BJ (cell line): Measurements from ENCODE around the gene TPPP. TPM values are rescaled to one million over a fixed set of nuclear protein-coding genes. Genes with fewer than 3 reads are reported as not detected.
"Not testable (repeated sequence)": the region's sequence is repeated elsewhere in the genome, so short reads cannot be mapped to it uniquely, and the experiment has no call there.

Experiments
- CTCF ChIA-PET: fragments of 350-600 bp; formaldehyde crosslinking; extraction: SDS; loops from one replicate; lab custom pipeline; 2021; ENCODE audit warnings: antibody characterized with exemption, inconsistent platforms; lab: Yijun Ruan, JAX
- POLR2A ChIA-PET: fragments of 300-600 bp; sonication (Branson Sonifier 250); formaldehyde crosslinking; extraction: SDS; loops from one replicate; lab custom pipeline; 2021; ENCODE audit warnings: antibody characterized with exemption; lab: Charles Lee
- DNase-seq: peaks from one replicate; pipeline ENCODE4 v3.0.0-alpha.2; 2011; ENCODE audit warnings: low read depth
- H3K27me3 ChIP-seq: 2 replicates; pipeline ENCODE4 v1.6.0; 2011; ENCODE audit warnings: low read length; ENCODE audit not compliant: control insufficient read depth, insufficient read depth
- H3K36me3 ChIP-seq: 2 replicates; pipeline ENCODE4 v1.5.1; 2011; ENCODE audit warnings: low read length; ENCODE audit not compliant: control insufficient read depth, insufficient read depth
- H3K4me3 ChIP-seq: 2 replicates; pipeline ENCODE4 v1.5.1; 2011; ENCODE audit warnings: low read depth, mild to moderate bottlenecking, control low read depth, low read length
- CTCF ChIP-seq: IDR thresholded peaks from 2 replicates; pipeline ENCODE4 v1.5.1; 2011; ENCODE audit warnings: low read depth, mild to moderate bottlenecking, control low read depth, inconsistent platforms, low read length, moderate library complexity; ENCODE audit not compliant: insufficient read depth
- polyA plus RNA-seq: library from polyadenylated mRNA; depleted of rRNA; stranded (reverse); fragments of >200 nt; gene quantifications from 2 replicates; pipeline ENCODE4 v1.2.3, GENCODE V29; 2011

TPPP gene
- polyA plus RNA-seq, 1 experiment = 0.09 TPM

- H3K36me3 ChIP-seq, DNase-seq, H3K4me3 ChIP-seq, CTCF ChIA-PET, POLR2A ChIA-PET, H3K27me3 ChIP-seq: not testable (repeated sequence)
These were observed 13.8 kb downstream of the TPPP start for GRCh38 chr5:679166-679895.

- DNase-seq, CTCF ChIA-PET: not testable (repeated sequence)
These were observed 14.6 kb downstream of the TPPP start for GRCh38 chr5:678521-678920.

GRCh38 chr5:677131-678101 is 15.7 kb downstream of the TPPP start:
- no peak for TF ChIP-seq CTCF
- 0 out of 2 replicates have a peak, but pooled peaks cover 4% of the 10 kb centered on the region for H3K27me3 ChIP-seq
- no peak for DNase-seq
- H3K4me3 ChIP-seq = no peak overlapping the region
- ChIA-PET CTCF (no interaction called here), POLR2A (no interaction called here)
- H3K36me3 ChIP-seq = no peaks in the 10 kb centered on the region

More at GRCh38 chr5:678521-678920, 14.6 kb downstream of the TPPP start:
- POLR2A ChIA-PET, H3K27me3 ChIP-seq, H3K4me3 ChIP-seq, H3K36me3 ChIP-seq: not testable (repeated sequence)

- H3K4me3 ChIP-seq = no peak overlapping the region
- H3K36me3 ChIP-seq = no peaks in the 10 kb centered on the region
- ChIA-PET CTCF (no interaction called here), POLR2A (no interaction called here)
- no peak for TF ChIP-seq CTCF
- no peak for DNase-seq
- H3K27me3 ChIP-seq = peaks cover 4% of the 10 kb centered on the region; the same call in 1 of the 2 replicates
These were observed 16.5 kb downstream of the TPPP start for GRCh38 chr5:676699-677076.

- H3K4me3 ChIP-seq = no peak overlapping the region
- H3K36me3 ChIP-seq = no peaks in the 10 kb centered on the region
- DNase-seq = no peak
- ChIA-PET POLR2A (no interaction called here), CTCF (no interaction called here)
- no peak for TF ChIP-seq CTCF
- H3K27me3 ChIP-seq = peaks cover 4% of the 10 kb centered on the region; the same call in 1 of the 2 replicates
These were observed 17.1 kb downstream of the TPPP start for GRCh38 chr5:675871-676698.
